HG03097 (cell line): ENCODE measurements around the gene KCND2.

ENCODE experiments used
- ATAC-seq: cut with Tn5 transposase; IDR thresholded peaks from one replicate; pipeline ENCODE4 v1.9.1; 2021; ENCODE audit not compliant: unreplicated experiment, low FRiP score

KCND2 gene

GRCh38 chr7:120404042-120404441, 131.1 kb downstream of the KCND2 start:
- peak; percentile 47 for ATAC-seq

GRCh38 chr7:120405652-120406051, 132.7 kb downstream of the KCND2 start:
- ATAC-seq = no peak

- no peak for ATAC-seq
Measured at GRCh38 chr7:120407010-120407409, 134.0 kb downstream of the KCND2 start.

- peak; percentile 74 for ATAC-seq
Measured at GRCh38 chr7:120412139-120413050, 139.4 kb downstream of the KCND2 start.

GRCh38 chr7:120413164-120413563, 140.2 kb downstream of the KCND2 start:
- no peak for ATAC-seq

- ATAC-seq = no peak
Measured at GRCh38 chr7:120417244-120417979, 144.4 kb downstream of the KCND2 start.

GRCh38 chr7:120421151-120421651, 148.2 kb downstream of the KCND2 start:
- peak; percentile 97 for ATAC-seq

GRCh38 chr7:120431016-120431415, 158.0 kb downstream of the KCND2 start:
- ATAC-seq = no peak

GRCh38 chr7:120436487-120437060, 163.6 kb downstream of the KCND2 start:
- ATAC-seq = peak; percentile 45

GRCh38 chr7:120441850-120442249, 168.9 kb downstream of the KCND2 start:
- peak; percentile 88 for ATAC-seq

- ATAC-seq = no peak
Measured at GRCh38 chr7:120442838-120443237, 169.9 kb downstream of the KCND2 start.

- no peak for ATAC-seq
Measured at GRCh38 chr7:120444650-120445049, 171.7 kb downstream of the KCND2 start.

- no peak for ATAC-seq
Measured at GRCh38 chr7:120445276-120445675, 172.3 kb downstream of the KCND2 start.

GRCh38 chr7:120452665-120453064, 179.7 kb downstream of the KCND2 start:
- ATAC-seq = no peak

- ATAC-seq = no peak
Measured at GRCh38 chr7:120456699-120457098, 183.7 kb downstream of the KCND2 start.

GRCh38 chr7:120460949-120461348, 188.0 kb downstream of the KCND2 start:
- no peak for ATAC-seq

GRCh38 chr7:120462991-120463390, 190.0 kb downstream of the KCND2 start:
- ATAC-seq = no peak

- ATAC-seq = no peak
Measured at GRCh38 chr7:120464104-120464503, 191.1 kb downstream of the KCND2 start.

- no peak for ATAC-seq
Measured at GRCh38 chr7:120467676-120468075, 194.7 kb downstream of the KCND2 start.

GRCh38 chr7:120468611-120469010, 195.6 kb downstream of the KCND2 start:
- ATAC-seq = no peak

GRCh38 chr7:120472892-120473291, 199.9 kb downstream of the KCND2 start:
- no peak for ATAC-seq
